Measurements from ENCODE around the gene RCCD1. TPM values are rescaled to one million over a fixed set of nuclear protein-coding genes. Genes with fewer than 3 reads are reported as not detected.

RCCD1 gene
- total RNA-seq, 1 experiment from 2014 or later: 51.5 TPM

DNA sequence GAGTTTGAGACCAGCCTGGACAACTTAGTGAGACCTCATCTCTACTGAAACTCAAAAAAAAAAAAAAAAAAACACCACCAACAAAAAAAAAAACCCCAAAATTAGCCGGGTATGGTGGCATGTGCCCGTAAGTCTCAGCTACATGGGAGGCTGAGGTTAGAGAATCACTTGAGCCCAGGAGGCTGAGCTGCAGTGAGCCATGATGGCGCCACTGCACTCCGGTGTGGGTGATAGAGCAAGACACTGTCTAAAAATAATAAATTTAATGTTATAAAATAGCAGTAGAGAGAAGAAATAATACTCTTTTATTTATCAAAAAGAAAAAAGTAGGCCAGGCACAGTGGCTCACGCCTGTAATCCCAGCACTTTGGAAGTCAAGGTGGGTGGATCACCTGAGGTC is 17.4 kb downstream of the RCCD1 start:
- Histone ChIP-seq H3K4me2 (no peak overlapping the region), H3K79me2 (ENCODE audit: low read depth) (no peaks in the 10 kb centered on the region), H3K4me3 (no peak overlapping the region), H3K9me2 (ENCODE audit: insufficient read depth) (no peaks in the 10 kb centered on the region), H3K27ac (no peak overlapping the region), H3K4me1 (replicated peaks; ENCODE audit: insufficient read depth) (no peaks in the 10 kb centered on the region), H3K36me3 (ENCODE audit: low read depth) (peaks cover 23% of the 10 kb centered on the region), H4K20me1 (ENCODE audit: insufficient read depth) (0 out of 2 replicates have a peak, but pooled peaks cover 3% of the 10 kb centered on the region), H3K9me3 (ENCODE audit: insufficient read depth, low read depth) (no peaks in the 10 kb centered on the region), H2AFZ (no peak overlapping the region), H3F3A (ENCODE audit: insufficient read depth, low read depth) (peaks cover 22% of the 10 kb centered on the region; the same call in 1 of the 2 replicates), H3K27me3 (ENCODE audit: insufficient read depth, low read depth) (no peaks in the 10 kb centered on the region)
- BruUV-seq (replicated peaks): no TSS peak
- TF ChIP-seq CTCF (conservative IDR thresholded peaks at IDR 0.05): no peak
- no peak for TF ChIP-seq EZH2 (IDR thresholded peaks at IDR 0.05; ENCODE audit: low read depth)
- DNase-seq: no peak
- POLR2A ChIA-PET (ENCODE audit: unreplicated experiment): no interaction called here
- CTCF ChIA-PET: interaction anchor here (0.6 to 0.7 kb wide), 2 partner anchors 78 to 1173 kb away, joined by 4 to 10 read pairs; no protein-coding TSS in a partner anchor
- intact Hi-C loops (cut with micrococcal nuclease; ENCODE audit: unreplicated experiment): no loop called here

DNA sequence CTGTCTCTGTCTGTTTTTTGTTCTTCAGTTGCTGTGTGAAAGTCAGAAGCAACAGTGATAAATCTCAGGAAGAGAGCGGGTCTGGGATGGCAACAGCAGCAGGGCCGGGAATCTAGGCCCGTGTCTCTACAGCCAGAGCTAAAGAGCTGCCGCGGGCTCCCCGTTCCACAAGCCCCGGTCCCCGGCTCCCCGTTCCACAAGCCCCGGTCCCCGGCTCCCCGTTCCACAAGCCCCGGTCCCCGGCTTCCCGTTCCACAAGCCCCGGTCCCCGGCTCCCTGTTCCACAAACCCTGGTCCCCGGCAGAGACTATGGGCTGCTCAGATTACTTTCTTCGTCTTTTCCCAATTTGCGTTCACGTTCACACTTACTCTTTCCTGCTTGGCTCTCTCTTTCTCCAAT is 19.5 kb downstream of the RCCD1 start:
- Histone ChIP-seq H3K27ac (no peak overlapping the region), H3K4me3 (no peak overlapping the region), H3K9me3 (ENCODE audit: insufficient read depth, low read depth) (no peaks in the 10 kb centered on the region), H4K20me1 (ENCODE audit: insufficient read depth) (no peaks in the 10 kb centered on the region), H3K79me2 (ENCODE audit: low read depth) (no peaks in the 10 kb centered on the region), H3K36me3 (ENCODE audit: low read depth) (peaks cover 31% of the 10 kb centered on the region), H3K4me1 (replicated peaks; ENCODE audit: insufficient read depth) (no peaks in the 10 kb centered on the region), H3K4me2 (no peak overlapping the region), H3K9me2 (ENCODE audit: insufficient read depth) (no peaks in the 10 kb centered on the region), H3K27me3 (ENCODE audit: insufficient read depth, low read depth) (no peaks in the 10 kb centered on the region), H3F3A (ENCODE audit: insufficient read depth, low read depth) (peaks cover 6% of the 10 kb centered on the region; the same call in 1 of the 2 replicates), H2AFZ (no peak overlapping the region)
- ChIA-PET POLR2A (ENCODE audit: unreplicated experiment) (no interaction called here), CTCF (no interaction called here)
- no peak for DNase-seq
- intact Hi-C loops (cut with micrococcal nuclease; ENCODE audit: unreplicated experiment): no loop called here
- TF ChIP-seq EZH2 (IDR thresholded peaks at IDR 0.05; ENCODE audit: low read depth): no peak
- no peak for TF ChIP-seq CTCF (conservative IDR thresholded peaks at IDR 0.05)
- no TSS peak for BruUV-seq (replicated peaks)

DNA sequence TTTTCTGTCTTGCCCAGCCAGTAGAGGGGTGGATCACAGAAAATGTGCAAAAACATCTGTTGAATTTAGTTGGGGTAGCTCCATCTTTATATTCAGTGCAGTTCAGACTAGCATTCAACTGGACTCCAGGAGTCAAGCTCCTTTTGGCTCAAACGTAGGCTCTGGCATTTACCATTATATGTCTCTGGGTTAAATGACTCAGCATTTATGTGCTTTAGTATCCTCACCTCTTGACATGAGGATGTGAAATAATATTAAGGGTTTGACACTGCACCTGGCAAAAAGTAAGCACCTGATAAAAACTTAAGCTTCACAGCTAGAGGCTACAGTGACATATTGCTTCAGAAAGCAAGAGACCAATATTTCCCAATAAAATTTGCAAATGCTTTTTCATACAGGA is 24.9 kb downstream of the RCCD1 start:
- H3K27ac ChIP-seq: peak overlapping the region; percentile 49
- CTCF ChIA-PET: no interaction called here
- POLR2A ChIA-PET (ENCODE audit: unreplicated experiment): no interaction called here

More for the DNA sequence above, 24.9 kb downstream of the RCCD1 start:
- peaks cover 12% of the 10 kb centered on the region; the same call in 1 of the 2 replicates for H3K79me2 ChIP-seq (ENCODE audit: low read depth)
- H3K4me2 ChIP-seq: no peak overlapping the region
- TF ChIP-seq EZH2 (IDR thresholded peaks at IDR 0.05; ENCODE audit: low read depth) (no peak), CTCF (conservative IDR thresholded peaks at IDR 0.05) (no peak)
- H3K4me3 ChIP-seq: no peak overlapping the region
- H3F3A ChIP-seq (ENCODE audit: insufficient read depth, low read depth): no peaks in the 10 kb centered on the region; the same call in 1 of the 2 replicates
- no peaks in the 10 kb centered on the region for H3K4me1 ChIP-seq (replicated peaks; ENCODE audit: insufficient read depth)
- no peaks in the 10 kb centered on the region for H3K9me2 ChIP-seq (ENCODE audit: insufficient read depth)
- no TSS peak for BruUV-seq (replicated peaks)
- H3K9me3 ChIP-seq (ENCODE audit: insufficient read depth, low read depth): no peaks in the 10 kb centered on the region
- no peaks in the 10 kb centered on the region for H3K27me3 ChIP-seq (ENCODE audit: insufficient read depth, low read depth)
- H2AFZ ChIP-seq: no peak overlapping the region
- peaks cover 56% of the 10 kb centered on the region for H3K36me3 ChIP-seq (ENCODE audit: low read depth)
- DNase-seq: no peak
- intact Hi-C loops (cut with micrococcal nuclease; ENCODE audit: unreplicated experiment): no loop called here
- H4K20me1 ChIP-seq (ENCODE audit: insufficient read depth): no peaks in the 10 kb centered on the region

Data from PC-9 (cell line).